ENCODE measurements around the gene ISM1. TPM values are rescaled to one million over a fixed set of nuclear protein-coding genes. Genes with fewer than 3 reads are reported as not detected.
"Not testable (repeated sequence)": the region's sequence is repeated elsewhere in the genome, so short reads cannot be mapped to it uniquely, and the experiment has no call there.

ISM1 gene
- total RNA-seq, 1 donor from 2014 or later: 1.5 TPM

- DNase-seq (no peak), ATAC-seq (ENCODE audit: poor library complexity) (no peak)
- intact Hi-C loops (cut with DNase I): no loop called here
Measured at GRCh38 chr20:13219327-13220193, 1.5 kb upstream of the ISM1 start.

GRCh38 chr20:13220194-13220903, 725 bp upstream of the ISM1 start:
- ATAC-seq (ENCODE audit: poor library complexity) (peak; percentile 65), DNase-seq (peak; percentile 64)
- intact Hi-C loops (cut with DNase I): no loop called here

GRCh38 chr20:13221313-13221672, 219 bp downstream of the ISM1 start:
- no peak for DNase-seq
- intact Hi-C loops (cut with DNase I): no loop called here
- no peak for ATAC-seq (ENCODE audit: poor library complexity)

- peak; percentile 65 for DNase-seq
- ATAC-seq (ENCODE audit: poor library complexity): peak; percentile 79
- intact Hi-C loops (cut with DNase I): no loop called here
Measured at GRCh38 chr20:13221673-13222318, 722 bp downstream of the ISM1 start.

- ATAC-seq (ENCODE audit: poor library complexity): no peak
- intact Hi-C loops (cut with DNase I): no loop called here
- no peak for DNase-seq
Measured at GRCh38 chr20:13222319-13222716, 1.2 kb downstream of the ISM1 start.

GRCh38 chr20:13223736-13224520, 2.9 kb downstream of the ISM1 start:
- ATAC-seq (ENCODE audit: poor library complexity) (no peak), DNase-seq (no peak)
- intact Hi-C loops (cut with DNase I): no loop called here

- intact Hi-C loops (cut with DNase I): no loop called here
- DNase-seq (no peak), ATAC-seq (ENCODE audit: poor library complexity) (no peak)
Measured at GRCh38 chr20:13226367-13226766, 5.3 kb downstream of the ISM1 start.

- intact Hi-C loops (cut with DNase I): no loop called here
- ATAC-seq (ENCODE audit: poor library complexity) (no peak), DNase-seq (no peak)
Measured at GRCh38 chr20:13228771-13229170, 7.7 kb downstream of the ISM1 start.

GRCh38 chr20:13229538-13229937, 8.5 kb downstream of the ISM1 start:
- DNase-seq (no peak), ATAC-seq (ENCODE audit: poor library complexity) (no peak)
- intact Hi-C loops (cut with DNase I): no loop called here

GRCh38 chr20:13231031-13231752, 10.1 kb downstream of the ISM1 start:
- DNase-seq (no peak), ATAC-seq (ENCODE audit: poor library complexity) (no peak)
- intact Hi-C loops (cut with DNase I): no loop called here

- intact Hi-C loops (cut with DNase I): no loop called here
- ATAC-seq (ENCODE audit: poor library complexity): no peak
- DNase-seq: no peak
Measured at GRCh38 chr20:13232999-13233398, 11.9 kb downstream of the ISM1 start.

GRCh38 chr20:13234961-13235360, 13.9 kb downstream of the ISM1 start:
- DNase-seq (no peak), ATAC-seq (ENCODE audit: poor library complexity) (no peak)
- intact Hi-C loops (cut with DNase I): no loop called here

GRCh38 chr20:13236360-13236759, 15.3 kb downstream of the ISM1 start:
- intact Hi-C loops (cut with DNase I); DNase-seq; ATAC-seq (ENCODE audit: poor library complexity): not testable (repeated sequence)

- DNase-seq: no peak
- intact Hi-C loops (cut with DNase I): no loop called here
- no peak for ATAC-seq (ENCODE audit: poor library complexity)
Measured at GRCh38 chr20:13236990-13237720, 16.1 kb downstream of the ISM1 start.

GRCh38 chr20:13238001-13238653, 17.1 kb downstream of the ISM1 start:
- intact Hi-C loops (cut with DNase I): no loop called here
- DNase-seq (no peak), ATAC-seq (ENCODE audit: poor library complexity) (no peak)

- intact Hi-C loops (cut with DNase I): no loop called here
- ATAC-seq (ENCODE audit: poor library complexity) (no peak), DNase-seq (no peak)
Measured at GRCh38 chr20:13243826-13244376, 22.8 kb downstream of the ISM1 start.

- DNase-seq (no peak), ATAC-seq (ENCODE audit: poor library complexity) (no peak)
- intact Hi-C loops (cut with DNase I): no loop called here
Measured at GRCh38 chr20:13245250-13245723, 24.2 kb downstream of the ISM1 start.
